K562 (cell line): Measurements from ENCODE around the gene SPAG9. TPM values are rescaled to one million over a fixed set of nuclear protein-coding genes. Genes with fewer than 3 reads are reported as not detected.
A peak's percentile ranks its signal among the peaks of the same experiment; 100 is the strongest.

ENCODE experiments used
- BRF1 ChIP-seq: IDR thresholded peaks from 3 replicates; pipeline ENCODE4 v1.6.1; 2011; ENCODE audit warnings: borderline replicate concordance, mild to moderate bottlenecking; ENCODE audit not compliant: insufficient read length; ENCODE audit errors: extremely low read depth
- CHCHD3 ChIP-seq: fragments of 250-450 bp; sonication (Bioruptor Pico); IDR thresholded peaks from 2 replicates; pipeline ENCODE4 v2.1.2; 2022; ENCODE audit warnings: mild to moderate bottlenecking
- DDX20 ChIP-seq: fragments of 450-650 bp; IDR thresholded peaks from 2 replicates; pipeline ENCODE4 v1.6.1; 2016; ENCODE audit warnings: missing genetic modification characterization, low read depth, mild to moderate bottlenecking, missing compliant biosample characterization, moderate library complexity
- HCFC1 ChIP-seq: IDR thresholded peaks from 2 replicates; pipeline ENCODE4 v1.6.1; 2012; ENCODE audit warnings: low read depth, low read length, improper control_type of control experiment
- IRF1 ChIP-seq: sonication (generic); formaldehyde crosslinking; IDR thresholded peaks from 2 replicates; pipeline ENCODE4 v1.8.0; 2022; ENCODE audit warnings: missing genetic modification reagents, mild to moderate bottlenecking, borderline replicate concordance
- PURB ChIP-seq: sonication (generic); formaldehyde crosslinking; IDR thresholded peaks from 2 replicates; pipeline ENCODE4 v1.9.0; 2021; ENCODE audit warnings: low read depth, mild to moderate bottlenecking, missing genetic modification reagents
- RBM25 ChIP-seq: fragments of 200-400 bp; formaldehyde crosslinking; IDR thresholded peaks from 2 replicates; pipeline ENCODE4 v1.6.1; 2018; ENCODE audit warnings: low read length, low read depth, moderate library complexity; ENCODE audit not compliant: severe bottlenecking
- SIX5 ChIP-seq, 2 experiments: IDR thresholded peaks; 2 replicates each; pipeline ENCODE4 v1.6.1; 2011; ENCODE audit warnings: low read length in 2 of 2, borderline replicate concordance in 1 of 2, low read depth in 1 of 2, mild to moderate bottlenecking in 1 of 2, moderate library complexity in 1 of 2; ENCODE audit not compliant: insufficient read depth in 1 of 2
- SMAD2 ChIP-seq: fragments of 150-350 bp; IDR thresholded peaks from 2 replicates; pipeline ENCODE4 v1.6.1; 2014; ENCODE audit warnings: low read depth, mild to moderate bottlenecking, low read length
- WHSC1 ChIP-seq: IDR thresholded peaks from one replicate; pipeline ENCODE4 v1.6.1; 2012; ENCODE audit warnings: low read length, control low read depth, inconsistent platforms
- XRCC3 ChIP-seq: fragments of 450-650 bp; IDR thresholded peaks from 2 replicates; pipeline ENCODE4 v1.6.1; 2017; ENCODE audit warnings: mild to moderate bottlenecking, moderate library complexity
- ZNF274 ChIP-seq: IDR thresholded peaks from 2 replicates; pipeline ENCODE4 v1.6.1; 2011; ENCODE audit warnings: low read depth, mild to moderate bottlenecking, low read length, moderate library complexity, borderline replicate concordance
- ZNF3 ChIP-seq: fragments of 250-450 bp; sonication (Bioruptor Pico); IDR thresholded peaks from 2 replicates; pipeline ENCODE4 v1.5.0; 2021; ENCODE audit warnings: mild to moderate bottlenecking, moderate library complexity
- ZNF318 ChIP-seq, 2 experiments: fragments of 450-650 bp; IDR thresholded peaks; 2 replicates each; pipeline ENCODE4 v1.6.1; 2016; ENCODE audit warnings: mild to moderate bottlenecking in 2 of 2, borderline replicate concordance in 1 of 2, low read depth in 1 of 2, moderate library complexity in 1 of 2
- ZNF444 ChIP-seq: fragments of 250-450 bp; sonication (Bioruptor Pico); IDR thresholded peaks from 2 replicates; pipeline ENCODE4 v1.4.0; 2020; ENCODE audit warnings: mild to moderate bottlenecking, moderate library complexity
- polyA plus RNA-seq, 8 experiments: library from polyadenylated mRNA; depleted of rRNA in 4 of 8; stranded (reverse) in 5 of 8; unstranded in 3 of 8; fragments of >200 nt; fragmentation: Nextera tagmentation in 2 of 8; fragmentation: Illumina TruSeq in 1 of 8; extraction: Ambion mirVana in 2 of 8; extraction: Trizol in 1 of 8; gene quantifications; 2 replicates each; pipeline versions ENCODE4 v1.2.1 to v1.2.3, GENCODE V29; 2011 to 2014; ENCODE audit warnings: inconsistent platforms in 1 of 8, missing spikeins in 1 of 8
- total RNA-seq, 7 experiments: library from RNA; depleted of rRNA in 6 of 7; stranded (reverse); fragments of >200 nt in 6 of 7; fragmentation: Illumina TruSeq in 2 of 7; extraction: Trizol in 2 of 7; gene quantifications; 2 replicates each; pipeline versions ENCODE4 v1.2.1 to v1.2.3, GENCODE V29; 2011 to 2021; ENCODE audit warnings: low replicate concordance in 1 of 7
- TF ChIP-seq, protein P1 (sequence below): fragments of 250-450 bp; sonication (Bioruptor Pico); IDR thresholded peaks from 2 replicates; pipeline ENCODE4 v1.5.1; 2021; ENCODE audit warnings: mild to moderate bottlenecking

The SPAG9 gene
- total and polyA plus RNA-seq, 9 of the 15 experiments (the other 6 are each of a cell fraction or from before 2014, with no cell fraction given) = 12.2 to 99.2 (median 58.2) TPM

- TF ChIP-seq, protein P1, sequence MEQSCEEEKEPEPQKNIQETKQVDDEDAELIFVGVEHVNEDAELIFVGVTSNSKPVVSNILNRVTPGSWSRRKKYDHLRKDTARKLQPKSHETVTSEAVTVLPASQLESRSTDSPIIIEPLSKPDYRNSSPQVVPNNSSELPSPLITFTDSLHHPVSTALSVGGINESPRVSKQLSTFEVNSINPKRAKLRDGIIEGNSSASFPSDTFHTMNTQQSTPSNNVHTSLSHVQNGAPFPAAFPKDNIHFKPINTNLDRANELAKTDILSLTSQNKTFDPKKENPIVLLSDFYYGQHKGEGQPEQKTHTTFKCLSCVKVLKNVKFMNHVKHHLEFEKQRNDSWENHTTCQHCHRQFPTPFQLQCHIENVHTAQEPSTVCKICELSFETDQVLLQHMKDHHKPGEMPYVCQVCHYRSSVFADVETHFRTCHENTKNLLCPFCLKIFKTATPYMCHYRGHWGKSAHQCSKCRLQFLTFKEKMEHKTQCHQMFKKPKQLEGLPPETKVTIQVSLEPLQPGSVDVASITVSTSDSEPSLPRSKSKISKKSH = no peak
- no peak for TF ChIP-seq ZNF3 (CRISPR knock-in tag)
- TF ChIP-seq SMAD2 = no peak
- TF ChIP-seq ZNF444 (CRISPR knock-in tag) = no peak
- no peak for TF ChIP-seq IRF1 (CRISPR knock-in tag)
- no peak for TF ChIP-seq WHSC1
- no peak for TF ChIP-seq PURB (CRISPR knock-in tag)
- no peak for TF ChIP-seq BRF1
- no peak for TF ChIP-seq XRCC3
- TF ChIP-seq SIX5 (IDR thresholded peaks at IDR 0.05; ENCODE audit: borderline replicate concordance in 1 of 2, insufficient read depth in 1 of 2, low read depth in 1 of 2, low read length in 2 of 2) = no peak
- no peak for TF ChIP-seq ZNF274
- no peak for TF ChIP-seq DDX20
- TF ChIP-seq HCFC1 = no peak
- TF ChIP-seq RBM25 = no peak
- 0 out of 4 replicates have a peak, but pooled peaks of 1 of the 2 experiments have one; percentile 25 for TF ChIP-seq ZNF318 (IDR thresholded peaks at IDR 0.05; ENCODE audit: borderline replicate concordance in 1 of 2, low read depth in 1 of 2)
- no peak for TF ChIP-seq CHCHD3 (CRISPR knock-in tag)
These were observed 170.4 kb downstream of the SPAG9 start (continued) for GRCh38 chr17:50949989-50950877.
